NCI-H1105 (cell line): Measurements from ENCODE around the gene TMED6.

ENCODE experiments used
- DNase-seq: peaks from one replicate; lab custom pipeline; 2025; lab: John Stamatoyannopoulos, UW

The TMED6 gene

GRCh38 chr16:69351309-69352027 lies at the start of gene TMED6:
Gene TMED6, minus strand, starts transcription at chr16:69351786. Its CDS starts 33 bp downstream, at chr16:69351753.
- DNase-seq, result no peak

GRCh38 chr16:69399361-69399760 lies 47.8 kb upstream of the TMED6 start:
- no peak for DNase-seq

- DNase-seq, result no peak
Measured at GRCh38 chr16:69397821-69398521, 46.4 kb upstream of the TMED6 start.

GRCh38 chr16:69396187-69397061 lies 44.8 kb upstream of the TMED6 start:
- peak; percentile 66 for DNase-seq

GRCh38 chr16:69395859-69396186 lies 44.2 kb upstream of the TMED6 start:
- no peak for DNase-seq

- DNase-seq, result no peak
Measured at GRCh38 chr16:69393898-69394849, 42.6 kb upstream of the TMED6 start.

- DNase-seq, result no peak
Measured at GRCh38 chr16:69386596-69386995, 35.0 kb upstream of the TMED6 start.

GRCh38 chr16:69384974-69385373 lies 33.4 kb upstream of the TMED6 start:
- DNase-seq, result no peak

GRCh38 chr16:69382421-69382820 lies 30.8 kb upstream of the TMED6 start:
- DNase-seq, result no peak

GRCh38 chr16:69381231-69381630 lies 29.6 kb upstream of the TMED6 start:
- DNase-seq, result no peak

GRCh38 chr16:69378760-69379159 lies 27.2 kb upstream of the TMED6 start:
- DNase-seq, result no peak

- DNase-seq, result no peak
Measured at GRCh38 chr16:69378036-69378435, 26.4 kb upstream of the TMED6 start.

- no peak for DNase-seq
Measured at GRCh38 chr16:69376393-69377059, 24.9 kb upstream of the TMED6 start.

GRCh38 chr16:69373019-69373418 lies 21.4 kb upstream of the TMED6 start:
- DNase-seq, result no peak

- DNase-seq, result no peak
Measured at GRCh38 chr16:69371564-69371963, 20.0 kb upstream of the TMED6 start.

GRCh38 chr16:69368866-69369265 lies 17.3 kb upstream of the TMED6 start:
- no peak for DNase-seq

GRCh38 chr16:69367980-69368379 lies 16.4 kb upstream of the TMED6 start:
- no peak for DNase-seq

- DNase-seq, result no peak
Measured at GRCh38 chr16:69366431-69366830, 14.8 kb upstream of the TMED6 start.

- no peak for DNase-seq
Measured at GRCh38 chr16:69365901-69366300, 14.3 kb upstream of the TMED6 start.

GRCh38 chr16:69364088-69364487 lies 12.5 kb upstream of the TMED6 start:
- DNase-seq, result no peak

- DNase-seq, result no peak
Measured at GRCh38 chr16:69363281-69363717, 11.7 kb upstream of the TMED6 start.
